Heart right ventricle (tissue), 16 donors: Measurements from ENCODE around the gene ZG16B. TPM values are rescaled to one million over a fixed set of nuclear protein-coding genes. Genes with fewer than 3 reads are reported as not detected.
A peak's percentile ranks its signal among the peaks of the same experiment; 100 is the strongest.

Experiments used
- ATAC-seq, 8 donors: fragments of 200-7000 bp; cut with Tn5 transposase; one replicate each; pipeline ENCODE4 v1.9.1; 2020; ENCODE audit warnings: mild to moderate bottlenecking in 8 of 8, moderate library complexity in 8 of 8, moderate number of reproducible peaks in 1 of 8
- DNase-seq, 2 donors: peaks; one replicate each; pipeline ENCODE4 v3.0.0-alpha.2; 2020
- H3K27ac ChIP-seq, 10 donors: fragments of 200-600 bp; sonication (generic) in 2 of 10; one replicate each; pipeline versions ENCODE4 v1.5.0 to v1.8.0; 2020 to 2022; ENCODE audit warnings: mild to moderate bottlenecking in 3 of 10
- H3K27me3 ChIP-seq, 7 donors: fragments of 200-600 bp; one replicate each; pipeline ENCODE4 v1.8.0; 2021 to 2022; ENCODE audit warnings: mild to moderate bottlenecking in 2 of 7
- H3K36me3 ChIP-seq, 9 donors: fragments of 200-600 bp; sonication (generic) in 1 of 9; one replicate each; pipeline versions ENCODE4 v1.5.0 to v1.8.0; 2020 to 2022; ENCODE audit warnings: mild to moderate bottlenecking in 2 of 9
- H3K4me1 ChIP-seq, 9 donors: fragments of 200-600 bp; sonication (generic) in 1 of 9; one replicate each; pipeline versions ENCODE4 v1.5.0 to v1.8.0; 2020 to 2022; ENCODE audit warnings: mild to moderate bottlenecking in 4 of 9
- H3K4me3 ChIP-seq, 10 donors: fragments of 200-600 bp; sonication (generic) in 2 of 10; one replicate each; pipeline versions ENCODE4 v1.5.0 to v1.8.0; 2020 to 2022; ENCODE audit warnings: mild to moderate bottlenecking in 7 of 10, moderate library complexity in 2 of 10
- H3K9me3 ChIP-seq, 11 donors: fragments of 200-600 bp in 10 of 11; sonication (generic) in 2 of 11; one replicate each; pipeline versions ENCODE4 v1.5.0 to v1.8.0; 2013 to 2022; ENCODE audit warnings: mild to moderate bottlenecking in 2 of 11, control low read depth in 1 of 11, moderate library complexity in 1 of 11
- WGBS, 2 donors: extraction: QIAGEN DNeasy Blood & Tissue Kit; methylation state at CpG; one replicate each; pipeline ENCODE4 v1.1.7; 2013; ENCODE audit warnings: inconsistent platforms in 1 of 2; 5-methylcytosine and 5-hydroxymethylcytosine counted together
- intact Hi-C, 10 donors: fragments of 100-400 bp; cut with DNase I; formaldehyde crosslinking; loops; one replicate each; pipeline versions ENCODE4 v1.11.1 to v1.14.2; 2022
- polyA plus RNA-seq, 2 donors: library from polyadenylated mRNA; stranded (reverse); fragments of 200-250 nt; gene quantifications; one replicate each; pipeline ENCODE4 v1.2.3, GENCODE V29; 2013
- total RNA-seq, 10 donors: library from RNA; stranded (reverse); fragmentation: NEBNext Ultra II Directional in 3 of 10; extraction: Animal tissue kit (Norgen Biotek cat#: 25700) in 3 of 10; gene quantifications; one replicate each; pipeline versions ENCODE4 v1.2.1 to v1.2.4, GENCODE V29; 2021 to 2023
- TF ChIP-seq, protein P1 (sequence below), 9 donors: fragments of 200-600 bp; sonication (generic) in 2 of 9; IDR thresholded peaks; one replicate each; pipeline versions ENCODE4 v1.5.0 to v1.8.0; 2021 to 2022; ENCODE audit warnings: antibody characterized with exemption in 9 of 9, mild to moderate bottlenecking in 5 of 9, moderate library complexity in 1 of 9
- donor health status: Arrhythmogenic right ventricular cardiomyopathy.
- donor health status: ischemic (EF 13 %, LVEDD 7.1; RV severe dilation, severe dysfunction).
- donor health status: healthy with polysubstance abuse.
- donor health status: DM: no; HTN: yes; CAD: no.
- donor health status: DM: no; HTN: no; CAD: no.
- donor health status: ischemic (EF 25% LVEDD 6.9; RV normal size, moderate dysfunction).
- donor health status: ischemic (EF 25% LVEDD 5.7; RV mildly dilated, moderate dysfunction).
- donor health status: healthy.
- donor health status: DM: yes; HTN: yes; CAD: no.
- donor health status: Ischemic cardiomyopathy.
- donor health status: ischemic (EF 35%, LVEDD 5.7; RV mildly dilated, moderate dysfunction).
- donor health status: nonischemic (EF 11% LVEDD 7.7; RV severe dilation, severe dysfunction).
- donor health status: DM: yes; HTN: yes; CAD: no.
- donor health status: PGD.
- donor health status: ischemic (EF 29% LVEDD 5.4; RV normal size, mild dysfunction).
- donor health status: nonischemic (EF 23%, LVEDD 6.1; RV moderate dilation, normal function).

The ZG16B gene
- total and polyA plus RNA-seq, 12 donors: 0.07 to 0.88 (median 0.44) TPM; not detected in 9

DNA sequence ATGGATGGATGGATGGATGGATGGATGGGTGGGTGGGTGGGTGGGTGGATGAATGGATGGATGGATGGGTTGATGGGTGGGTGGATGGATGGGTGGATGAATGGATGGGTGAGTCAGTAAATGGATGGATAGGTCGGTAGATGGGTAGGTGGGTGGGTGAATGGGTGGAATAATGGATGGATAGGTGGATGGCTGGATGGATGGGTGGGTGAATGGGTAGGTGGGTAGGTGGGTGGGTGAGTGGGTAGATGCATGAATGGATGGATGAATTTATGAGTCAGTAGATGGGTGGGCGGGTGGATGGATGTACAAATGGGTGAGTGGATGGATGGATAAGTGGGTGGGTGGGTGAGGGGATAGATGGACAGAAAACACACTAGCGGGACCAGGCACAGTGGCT is 4.9 kb downstream of the ZG16B start:
- ATAC-seq (no peak), DNase-seq (no peak)
- Histone ChIP-seq H3K4me1 (peaks cover 0 to 18% (median 2%) of the 10 kb centered on the region in 9 donors), H3K27ac (no peak overlapping the region), H3K4me3 (no peak overlapping the region), H3K27me3 (peaks cover 0 to 35% (median 11%) of the 10 kb centered on the region in 7 donors), H3K9me3 (no peaks in the 10 kb centered on the region), H3K36me3 (no peaks in the 10 kb centered on the region)
- intact Hi-C loops: loop anchor here in 1 of 10 donors (10.0 kb wide), 1 partner anchor 90 kb away; no protein-coding TSS in a partner anchor
- WGBS, 2 donors: 90% methylated on average over 3 of the region's 3 CpGs
- TF ChIP-seq, protein P1, sequence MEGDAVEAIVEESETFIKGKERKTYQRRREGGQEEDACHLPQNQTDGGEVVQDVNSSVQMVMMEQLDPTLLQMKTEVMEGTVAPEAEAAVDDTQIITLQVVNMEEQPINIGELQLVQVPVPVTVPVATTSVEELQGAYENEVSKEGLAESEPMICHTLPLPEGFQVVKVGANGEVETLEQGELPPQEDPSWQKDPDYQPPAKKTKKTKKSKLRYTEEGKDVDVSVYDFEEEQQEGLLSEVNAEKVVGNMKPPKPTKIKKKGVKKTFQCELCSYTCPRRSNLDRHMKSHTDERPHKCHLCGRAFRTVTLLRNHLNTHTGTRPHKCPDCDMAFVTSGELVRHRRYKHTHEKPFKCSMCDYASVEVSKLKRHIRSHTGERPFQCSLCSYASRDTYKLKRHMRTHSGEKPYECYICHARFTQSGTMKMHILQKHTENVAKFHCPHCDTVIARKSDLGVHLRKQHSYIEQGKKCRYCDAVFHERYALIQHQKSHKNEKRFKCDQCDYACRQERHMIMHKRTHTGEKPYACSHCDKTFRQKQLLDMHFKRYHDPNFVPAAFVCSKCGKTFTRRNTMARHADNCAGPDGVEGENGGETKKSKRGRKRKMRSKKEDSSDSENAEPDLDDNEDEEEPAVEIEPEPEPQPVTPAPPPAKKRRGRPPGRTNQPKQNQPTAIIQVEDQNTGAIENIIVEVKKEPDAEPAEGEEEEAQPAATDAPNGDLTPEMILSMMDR (IDR thresholded peaks at IDR 0.05): no peak

DNA sequence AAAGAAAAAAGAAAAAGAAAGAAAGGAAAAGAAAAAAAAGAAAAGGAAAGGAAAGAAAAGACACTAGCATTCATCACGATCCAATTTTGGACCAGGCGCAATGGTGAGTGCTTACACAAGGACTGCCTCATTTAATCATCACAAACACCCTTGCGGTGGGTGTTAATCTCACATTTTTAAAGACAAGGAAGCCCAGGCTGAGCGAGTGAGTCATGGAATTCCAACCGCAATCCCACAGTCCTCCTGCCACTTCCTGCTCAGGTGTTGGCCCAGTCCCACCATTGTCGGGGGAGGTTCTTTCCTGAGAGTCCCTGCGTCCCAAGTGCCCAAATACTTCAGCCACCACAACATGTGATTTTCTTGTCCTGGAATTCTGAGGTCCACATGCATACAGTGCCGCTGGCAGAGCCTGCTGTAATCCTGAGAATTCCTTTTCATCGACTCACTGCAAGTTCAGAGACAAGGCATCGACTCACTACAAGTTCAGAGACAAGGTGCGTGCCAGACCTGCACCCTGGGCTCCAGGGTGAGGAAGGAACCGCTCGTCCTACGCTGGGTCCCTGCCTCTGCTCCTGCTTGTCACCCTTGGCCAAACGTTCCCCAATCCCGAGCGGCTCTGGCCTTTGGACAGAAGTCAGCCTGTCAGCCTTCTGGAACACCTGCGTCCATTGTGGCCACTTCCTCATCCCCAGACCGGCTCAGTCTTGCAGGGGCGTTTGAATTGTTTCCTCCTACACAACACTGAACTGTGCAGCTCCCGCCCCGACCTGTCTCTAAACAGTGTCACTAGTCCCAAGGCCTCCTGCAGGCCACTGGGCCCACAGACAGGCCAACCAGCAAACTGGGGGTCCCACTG is 5.8 kb downstream of the ZG16B start:
- 35 to 42% methylated on average over 22 of the region's 22 CpGs for WGBS, 2 donors
- intact Hi-C loops: loop anchor here in 1 of 10 donors (10.0 kb wide), 1 partner anchor 89 kb away; no protein-coding TSS in a partner anchor
- peaks cover 0 to 17% (median 0%) of the 10 kb centered on the region in 9 donors for H3K4me1 ChIP-seq
- H3K27ac ChIP-seq: peak overlapping the region in 2 of 10 donors; percentile 62 to 65
- ATAC-seq: peak in 5 of 8 donors; percentile 6 to 68 (median 26)
- H3K9me3 ChIP-seq: no peaks in the 10 kb centered on the region
- H3K27me3 ChIP-seq: peaks cover 0 to 31% (median 5%) of the 10 kb centered on the region in 7 donors
- no peaks in the 10 kb centered on the region for H3K36me3 ChIP-seq
- H3K4me3 ChIP-seq: no peak overlapping the region
- TF ChIP-seq, protein P1 (IDR thresholded peaks at IDR 0.05): no peak
- peak in 1 of 2 donors; percentile 19 for DNase-seq

DNA sequence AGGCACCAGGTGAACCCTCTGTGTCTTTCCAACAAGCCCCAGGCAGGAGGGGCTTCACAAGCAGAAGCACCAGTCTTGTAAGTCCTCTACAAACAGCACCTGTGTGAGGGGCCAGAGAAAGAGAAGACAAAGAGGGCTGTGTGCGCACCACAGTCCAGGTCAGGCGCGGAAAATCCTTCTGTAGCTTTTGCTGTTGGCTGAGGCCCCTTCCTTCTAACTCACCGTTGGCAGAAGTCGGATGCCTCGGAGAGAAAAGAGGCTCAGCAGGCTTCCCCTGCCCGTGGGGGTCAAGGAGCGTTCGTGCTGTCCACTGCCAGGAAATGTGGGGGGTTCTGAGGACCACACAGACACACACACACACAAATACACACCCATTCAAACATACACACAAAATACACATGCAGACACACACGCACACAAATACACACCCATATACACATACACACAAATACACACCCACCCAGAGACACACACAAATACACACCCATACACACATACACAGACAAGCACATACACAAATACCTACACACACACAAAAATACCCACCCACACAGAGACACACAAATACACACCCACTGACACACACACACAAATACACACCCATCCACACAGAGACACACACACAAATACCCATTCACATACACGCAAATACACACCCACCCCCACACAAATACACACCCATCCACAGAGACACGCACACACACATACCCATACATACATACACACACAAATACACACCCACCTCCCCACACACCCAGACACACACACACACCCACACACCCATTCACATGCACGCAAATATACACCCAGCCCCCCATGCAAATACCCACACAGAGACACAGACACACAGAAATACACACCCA is 6.8 kb downstream of the ZG16B start:
- DNase-seq: no peak
- TF ChIP-seq, protein P1 (IDR thresholded peaks at IDR 0.05): no peak
- 70 to 73% methylated on average over 13 of the region's 13 CpGs for WGBS, 2 donors
- no peak overlapping the region for H3K27ac ChIP-seq
- peaks cover 2 to 26% (median 6%) of the 10 kb centered on the region in 9 donors for H3K4me1 ChIP-seq
- H3K27me3 ChIP-seq: peaks cover 0 to 24% (median 0%) of the 10 kb centered on the region in 7 donors
- intact Hi-C loops: loop anchor here in 1 of 10 donors (10.0 kb wide), 1 partner anchor 88 kb away; no protein-coding TSS in a partner anchor
- no peaks in the 10 kb centered on the region for H3K36me3 ChIP-seq
- H3K9me3 ChIP-seq: no peaks in the 10 kb centered on the region
- no peak overlapping the region for H3K4me3 ChIP-seq
- no peak for ATAC-seq

DNA sequence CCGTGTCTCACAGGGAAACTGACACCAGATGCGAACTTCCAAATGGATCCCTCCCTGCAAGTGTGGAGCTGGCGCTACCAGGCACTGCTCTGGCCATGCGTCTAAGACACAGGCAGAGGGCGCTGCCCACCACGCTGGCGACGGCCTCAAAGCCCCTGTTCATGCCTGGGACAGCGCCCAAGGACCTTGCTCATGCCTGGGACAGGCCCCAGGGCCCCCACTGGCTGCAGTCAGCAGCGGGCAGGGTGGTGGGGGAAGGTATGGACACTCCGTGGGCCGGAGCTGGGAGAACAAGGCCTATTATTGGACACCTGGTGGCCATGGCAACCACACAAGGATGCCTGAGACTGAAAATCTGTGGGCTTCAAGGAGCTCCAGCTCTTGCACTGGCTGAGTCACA is 8.8 kb downstream of the ZG16B start:
- WGBS, 2 donors: 5 to 6% methylated on average over 12 of the region's 12 CpGs
- no peak overlapping the region for H3K27ac ChIP-seq
- peak in 7 of 8 donors; percentile 74 to 87 (median 79) for ATAC-seq
- intact Hi-C loops: loop anchor here in 4 of 10 donors (1.0 to 10.0 kb wide), 3 partner anchors 29 to 86 kb away; no protein-coding TSS in a partner anchor
- no peaks in the 10 kb centered on the region for H3K9me3 ChIP-seq
- H3K27me3 ChIP-seq: peaks cover 0 to 13% (median 0%) of the 10 kb centered on the region in 7 donors
- TF ChIP-seq, protein P1 (IDR thresholded peaks at IDR 0.05): peak; percentile 22 to 89 (median 75)
- peak; percentile 44 to 56 for DNase-seq
- peaks cover 7 to 35% (median 14%) of the 10 kb centered on the region in 9 donors for H3K4me1 ChIP-seq
- no peaks in the 10 kb centered on the region for H3K36me3 ChIP-seq
- no peak overlapping the region for H3K4me3 ChIP-seq
